Kidney tubule cell (primary cell): ENCODE results near the gene HAP1.
"Not testable (repeated sequence)": the region's sequence is repeated elsewhere in the genome, so short reads cannot be mapped to it uniquely, and the experiment has no call there.

Experiments
- DNase-seq: peaks from one replicate; pipeline ENCODE4 v3.0.0-alpha.2; 2018; ENCODE audit warnings: low spot score

HAP1 gene

DNA sequence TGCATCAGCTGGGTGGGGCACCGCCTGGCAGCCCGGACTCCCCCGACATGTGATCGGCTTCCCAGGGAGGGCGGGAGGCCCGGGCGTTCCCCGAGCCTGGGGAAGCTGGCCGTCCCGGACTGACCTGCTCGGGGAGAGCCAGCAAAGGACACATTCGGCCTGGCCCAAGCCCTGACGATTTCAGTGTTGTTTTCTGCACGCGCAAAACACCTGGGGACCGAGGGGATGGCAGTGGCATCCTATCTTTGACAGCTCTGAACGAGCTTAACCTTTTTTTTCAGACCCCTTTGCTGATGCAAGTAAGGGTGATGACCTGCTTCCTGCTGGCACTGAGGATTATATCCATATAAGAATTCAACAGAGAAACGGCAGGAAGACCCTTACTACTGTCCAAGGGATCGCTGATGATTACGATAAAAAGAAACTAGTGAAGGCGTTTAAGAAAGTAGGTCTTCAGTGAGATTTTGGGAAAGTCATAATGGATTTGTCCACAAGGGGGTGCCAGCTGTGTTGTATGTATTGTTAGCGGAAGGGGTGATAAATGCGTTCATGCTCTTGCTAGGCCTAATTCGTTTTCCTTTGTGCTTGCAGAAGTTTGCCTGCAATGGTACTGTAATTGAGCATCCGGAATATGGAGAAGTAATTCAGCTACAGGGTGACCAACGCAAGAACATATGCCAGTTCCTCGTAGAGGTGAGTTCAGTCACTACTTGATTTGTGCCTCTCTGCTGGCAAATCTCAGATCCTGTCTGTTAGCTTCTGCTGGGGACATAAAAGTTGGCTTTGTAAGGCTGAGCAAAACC lies 44.7 kb downstream of the HAP1 start:
- DNase-seq, result peak; percentile 73

DNA sequence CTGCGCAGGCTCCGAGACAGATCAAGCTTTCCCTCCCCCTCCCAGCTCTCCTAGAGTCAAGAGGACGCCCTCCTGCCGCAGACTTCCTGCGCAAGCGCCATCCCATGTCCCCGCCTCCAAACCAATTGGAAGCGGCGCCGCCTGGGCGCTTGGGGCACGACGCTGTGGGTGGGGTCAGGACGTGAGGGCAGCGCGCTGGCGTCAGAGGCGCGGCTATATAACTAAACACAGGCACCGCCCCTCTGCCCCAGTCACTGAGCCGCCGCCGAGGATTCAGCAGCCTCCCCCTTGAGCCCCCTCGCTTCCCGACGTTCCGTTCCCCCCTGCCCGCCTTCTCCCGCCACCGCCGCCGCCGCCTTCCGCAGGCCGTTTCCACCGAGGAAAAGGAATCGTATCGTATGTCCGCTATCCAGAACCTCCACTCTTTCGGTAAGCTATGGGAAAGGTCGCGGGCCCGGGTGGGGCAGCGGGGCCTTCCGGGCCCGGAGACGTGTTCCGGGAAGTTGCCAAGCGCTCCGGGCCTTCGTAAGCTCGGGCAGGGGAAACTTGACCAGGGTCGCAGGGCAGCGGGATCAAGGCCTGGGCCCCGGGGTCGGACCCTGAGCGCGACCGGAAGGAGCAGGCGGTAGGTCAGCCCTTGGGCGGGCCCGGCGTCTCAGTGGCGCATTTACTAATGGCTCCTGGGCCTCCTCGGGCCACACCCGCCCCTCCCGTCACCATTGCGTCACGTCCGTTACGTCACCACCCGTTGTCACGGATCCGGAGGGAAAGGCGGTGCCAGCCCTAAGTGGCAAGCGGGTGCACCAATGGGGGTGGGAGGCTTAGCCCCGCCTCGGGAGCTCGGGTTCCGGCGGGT lies 45.6 kb downstream of the HAP1 start, which contains the start of gene EIF1:
TSS of gene EIF1 (plus strand) at position 245 of the 856 bp plus-strand sequence. CDS start at position 399, 154 bp downstream.
- peak; percentile 100 for DNase-seq

DNA sequence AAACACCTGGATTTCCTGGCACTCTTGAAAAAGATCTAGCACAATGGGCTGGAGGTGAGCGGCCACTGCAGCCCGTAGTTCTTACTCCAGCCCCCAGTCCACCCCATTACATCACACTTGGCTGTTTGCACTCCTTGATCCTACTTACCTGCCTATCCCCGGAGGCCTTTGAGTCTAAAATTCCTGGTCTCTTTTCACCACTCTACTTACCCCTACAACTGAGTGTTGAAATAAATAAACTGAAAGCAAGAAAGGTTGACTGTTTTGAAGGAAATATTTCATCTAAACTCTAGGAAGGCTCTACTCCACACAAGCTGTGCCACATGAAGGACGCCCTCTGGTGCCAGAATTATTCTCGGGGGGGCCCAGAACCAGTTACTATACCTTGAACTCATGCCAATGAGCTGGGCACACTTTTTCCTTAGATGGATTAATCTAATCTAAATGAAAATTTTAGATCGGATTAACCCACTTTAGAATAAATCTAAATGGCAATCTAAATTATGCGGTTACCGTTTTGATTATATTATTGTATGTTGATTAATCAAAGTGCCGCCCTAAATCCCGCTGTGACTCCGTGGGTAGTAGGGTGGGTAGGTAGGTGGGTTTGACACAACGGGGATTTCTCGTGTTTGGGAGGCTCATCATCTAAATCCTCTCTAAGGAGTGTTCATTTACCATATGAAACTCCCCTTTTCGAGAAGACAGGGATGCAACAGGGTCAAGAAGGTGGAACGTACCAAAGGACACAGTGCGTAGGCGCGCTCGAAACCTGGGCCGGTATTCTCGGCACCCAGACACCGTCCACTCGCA lies 46.4 kb downstream of the HAP1 start:
- peak; percentile 71 for DNase-seq

DNA sequence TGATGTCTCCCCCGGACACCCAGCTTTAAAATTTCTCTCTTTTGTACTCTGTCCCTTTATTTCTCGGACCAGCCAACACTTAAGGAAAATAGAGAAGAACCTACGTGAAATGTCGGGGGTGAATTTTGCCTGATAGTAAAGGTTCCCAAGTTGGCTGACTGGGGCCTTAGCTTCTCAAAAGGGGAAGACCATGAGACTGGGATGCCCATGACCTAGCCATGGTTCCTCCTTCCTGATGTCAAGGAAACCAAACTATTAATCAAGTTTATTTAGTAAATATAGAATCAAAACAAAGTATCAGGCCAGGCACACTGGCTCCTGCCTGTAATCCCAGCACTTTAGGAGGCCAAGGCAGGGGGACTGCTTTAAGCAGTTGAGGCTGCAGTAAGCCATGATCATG lies 48.2 kb downstream of the HAP1 start:
- DNase-seq, result no peak

DNA sequence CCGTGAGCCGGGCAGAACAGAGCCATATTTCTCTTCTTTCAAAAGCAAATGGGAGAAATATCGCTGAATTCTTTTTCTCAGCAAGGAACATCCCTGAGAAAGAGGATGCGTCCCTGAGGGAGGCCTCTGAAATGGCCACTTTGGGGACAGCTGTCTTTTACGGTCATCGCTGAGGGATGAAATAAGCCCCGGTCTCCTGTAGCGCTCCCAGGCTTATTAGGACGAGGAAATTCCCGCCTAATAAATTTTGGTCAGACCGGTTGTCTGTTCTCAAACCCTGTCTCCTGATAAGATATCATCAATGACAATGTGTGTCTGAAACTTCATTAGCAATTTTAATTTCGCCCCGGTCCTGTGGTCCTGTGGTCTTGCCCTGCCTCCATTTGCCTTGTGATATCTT lies 48.7 kb downstream of the HAP1 start:
- not testable (repeated sequence) for DNase-seq

DNA sequence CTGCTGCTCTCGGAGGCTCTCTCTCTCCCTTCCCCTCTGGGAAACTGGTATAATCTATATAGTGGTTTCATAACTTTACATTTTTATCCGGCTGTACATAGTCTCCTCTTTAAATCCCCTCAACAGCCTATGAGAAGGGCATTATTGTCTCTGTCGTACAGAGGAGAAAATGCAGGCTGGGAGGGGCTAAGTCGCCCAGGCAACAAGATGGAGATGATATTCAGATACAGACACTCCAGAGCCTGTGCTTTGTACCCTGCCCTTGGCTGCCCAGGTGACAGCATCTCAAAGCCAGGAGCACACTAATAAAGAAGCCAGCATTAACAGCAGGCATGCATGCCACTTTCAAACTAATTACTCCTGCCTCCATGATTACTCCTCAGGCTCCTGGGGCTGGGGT lies 50.4 kb downstream of the HAP1 start:
- DNase-seq, result no peak

DNA sequence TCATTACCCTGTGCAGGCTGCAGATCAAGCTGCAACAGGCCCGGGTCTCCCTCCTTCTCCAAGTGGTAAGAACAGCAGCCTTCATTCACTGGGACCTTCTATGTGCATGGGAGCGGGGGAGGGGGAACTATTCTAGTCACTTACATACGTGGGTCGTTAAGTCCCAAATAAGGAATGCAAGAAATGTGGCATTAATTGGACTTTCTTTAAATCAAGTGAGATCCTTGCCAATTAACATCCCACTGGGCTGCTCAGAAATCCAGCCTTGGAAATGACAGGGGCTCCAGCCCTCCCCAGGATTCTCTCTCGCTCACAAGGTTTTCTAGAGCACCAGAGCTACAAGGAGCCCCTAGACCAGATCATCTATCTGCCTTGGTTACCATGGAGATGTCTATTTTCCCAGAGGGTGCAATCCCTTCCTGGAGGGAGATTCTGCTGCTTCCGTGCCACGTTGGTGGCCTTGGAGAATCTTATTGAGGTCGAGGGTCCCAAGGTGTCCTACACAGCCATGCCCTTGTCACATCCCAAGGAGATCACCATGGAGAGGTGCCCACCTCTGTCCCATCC lies 50.9 kb downstream of the HAP1 start:
- DNase-seq, result no peak

DNA sequence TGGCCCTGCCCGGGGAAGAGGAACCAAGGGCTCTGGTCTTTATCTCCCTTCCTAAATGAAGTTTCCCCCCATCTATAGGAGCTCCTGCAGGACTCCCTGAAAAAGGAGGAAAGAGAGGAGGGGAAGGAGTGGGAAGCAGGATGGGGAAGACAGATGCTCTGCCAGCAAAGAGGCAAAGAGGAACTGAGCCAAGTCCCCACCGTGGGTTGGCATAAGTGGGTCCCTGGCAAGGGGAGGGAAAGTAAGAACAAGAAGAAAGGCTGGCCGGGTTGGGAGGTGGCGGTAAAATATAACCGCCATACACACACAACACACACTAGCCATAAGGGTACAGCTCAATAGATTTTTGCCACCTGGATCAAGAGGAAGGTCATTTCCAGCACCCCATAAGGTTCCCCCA lies 51.8 kb downstream of the HAP1 start:
- no peak for DNase-seq

DNA sequence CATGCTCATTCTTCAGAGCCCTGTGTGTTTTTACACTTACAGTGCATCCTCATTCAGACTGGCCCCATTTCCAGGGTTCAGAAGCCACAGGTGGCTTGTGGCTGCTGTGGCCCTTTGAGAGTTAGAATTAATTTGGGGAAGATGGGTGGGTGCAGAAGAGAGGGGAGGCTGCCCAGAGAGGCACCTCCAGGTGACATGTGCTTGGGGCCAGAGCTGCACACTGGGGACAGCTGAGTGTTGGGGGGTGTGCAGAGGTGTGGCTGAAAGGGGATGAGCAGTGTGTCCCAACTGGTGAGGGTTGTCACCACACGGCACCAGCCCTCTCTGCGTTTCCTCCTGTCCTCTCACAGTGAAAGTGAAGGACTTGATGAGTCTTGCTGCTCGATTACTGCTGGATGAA lies 52.7 kb downstream of the HAP1 start:
- no peak for DNase-seq

DNA sequence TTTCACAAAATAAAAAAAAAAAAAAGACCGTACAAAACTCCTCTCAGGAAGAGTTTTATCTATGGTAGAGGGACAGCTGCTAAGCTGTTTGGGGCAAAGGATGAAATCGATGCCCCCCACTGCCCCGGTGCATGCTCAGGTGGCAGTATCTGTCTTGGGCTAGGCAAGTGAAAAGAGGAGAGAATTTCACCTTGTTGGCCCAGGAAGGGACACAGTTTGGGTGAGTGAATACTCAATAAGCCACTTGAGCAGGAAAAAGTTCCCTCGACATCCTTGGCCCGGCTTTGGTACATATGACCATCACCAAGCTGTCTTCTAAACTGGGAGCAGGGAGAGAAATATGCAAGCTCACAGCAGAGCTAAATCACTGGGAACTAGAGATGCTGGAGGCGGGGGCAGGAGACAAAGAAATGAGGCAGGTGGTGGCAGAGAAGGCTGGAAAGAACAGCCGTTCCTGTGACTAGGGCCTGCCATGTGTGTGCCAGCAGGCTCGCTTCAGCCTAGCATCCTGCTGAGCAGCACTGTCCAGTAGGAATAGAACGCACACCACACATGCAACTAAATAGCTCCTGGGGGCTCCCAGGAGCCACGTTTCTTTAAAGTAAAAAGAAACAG lies 53.9 kb downstream of the HAP1 start:
- DNase-seq, result no peak

DNA sequence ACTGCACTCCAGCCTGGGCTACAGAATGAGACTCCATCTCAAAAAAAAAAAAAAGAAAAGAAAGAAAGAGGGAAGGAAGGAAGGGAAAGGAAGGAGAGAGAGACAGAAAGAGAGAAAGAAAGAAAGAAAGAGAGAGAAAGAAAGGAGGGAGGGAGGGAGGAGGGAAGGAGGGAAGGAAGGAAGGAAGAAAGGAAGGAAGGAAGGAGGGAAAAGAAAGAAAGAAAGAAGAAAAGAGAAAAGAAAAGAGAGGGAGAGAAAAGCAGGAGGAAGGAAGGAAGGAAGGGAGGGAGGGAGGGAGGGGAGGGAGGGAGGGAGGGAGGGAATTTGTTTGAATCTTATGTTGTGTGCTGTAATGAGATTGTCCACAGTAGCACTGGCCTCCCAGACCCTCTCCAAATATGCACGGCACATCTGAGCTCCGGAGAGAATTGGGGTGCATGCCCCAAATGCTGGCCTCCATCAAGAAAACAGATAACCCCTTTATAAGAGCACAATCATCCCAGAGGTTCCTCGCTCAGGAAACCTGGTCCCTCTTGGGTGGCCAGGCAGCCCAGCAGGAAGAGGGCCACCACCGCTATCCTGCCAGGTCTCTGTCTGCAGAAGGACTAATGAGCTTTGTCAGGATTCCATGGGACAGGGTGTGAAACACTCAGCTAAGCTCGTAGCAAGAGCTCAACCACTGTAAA lies 54.6 kb downstream of the HAP1 start:
- no peak for DNase-seq

DNA sequence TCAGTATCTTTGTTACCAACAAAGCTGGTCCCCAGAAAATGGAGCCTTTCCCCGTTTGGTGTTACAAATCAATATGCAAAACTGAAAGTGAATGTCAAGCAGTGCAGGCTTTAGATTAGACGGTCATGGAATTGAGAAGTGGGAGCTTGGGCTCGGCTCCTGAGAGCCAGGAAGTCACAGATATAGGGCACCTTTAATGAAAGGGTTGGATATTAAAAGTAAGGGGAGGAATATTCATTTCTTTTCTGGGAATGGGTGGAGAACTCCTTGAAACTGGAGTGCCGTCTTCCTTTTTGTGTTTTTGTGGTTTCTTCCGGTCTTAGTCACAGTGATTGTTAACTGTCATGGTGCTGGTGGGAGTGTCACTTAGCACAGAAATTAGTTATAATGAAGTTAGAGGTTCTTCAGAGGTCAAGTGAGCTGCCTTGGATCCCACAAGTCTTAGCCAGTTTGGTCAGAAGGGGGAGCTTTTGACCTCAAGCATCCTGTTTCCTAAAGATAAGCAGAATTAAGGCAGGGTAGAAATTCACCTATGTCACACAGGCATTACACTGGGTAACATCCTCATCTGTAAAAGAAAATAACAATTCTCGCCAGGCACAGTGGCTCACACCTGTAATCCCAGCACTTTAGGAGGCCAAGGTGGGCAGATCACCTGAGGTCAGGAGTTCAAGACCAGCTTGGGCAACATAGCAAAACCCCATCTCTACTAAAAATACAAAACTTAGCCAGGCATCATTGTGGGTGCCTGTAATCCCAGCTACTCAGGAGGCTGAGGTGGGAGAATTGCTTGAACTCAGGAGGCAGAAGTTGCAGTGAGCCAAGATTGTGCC lies 55.3 kb downstream of the HAP1 start:
- DNase-seq, result peak; percentile 92

DNA sequence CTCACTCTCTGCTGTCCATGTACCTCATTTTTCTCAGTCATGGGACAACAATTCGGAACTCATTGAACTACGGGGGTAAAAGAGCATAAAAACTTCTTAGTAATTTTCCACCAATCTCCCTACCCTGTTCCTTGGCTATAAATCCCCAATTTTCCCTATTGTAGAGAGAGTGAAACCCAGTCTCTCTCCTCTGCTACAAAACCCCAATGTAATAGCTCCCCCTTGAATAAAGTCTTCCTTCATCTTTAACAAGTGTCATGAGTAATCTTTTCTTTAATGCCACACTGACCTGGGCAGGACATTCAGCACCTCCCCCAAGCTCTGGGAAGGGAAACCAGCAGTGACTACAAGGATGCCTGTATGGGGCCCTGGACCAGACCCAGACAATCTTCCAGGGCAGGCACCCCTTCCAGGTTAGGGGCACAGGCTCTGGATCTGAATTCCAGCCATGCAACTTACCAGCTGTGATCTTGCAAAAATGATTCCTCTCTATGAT lies 56.0 kb downstream of the HAP1 start:
- peak; percentile 92 for DNase-seq

DNA sequence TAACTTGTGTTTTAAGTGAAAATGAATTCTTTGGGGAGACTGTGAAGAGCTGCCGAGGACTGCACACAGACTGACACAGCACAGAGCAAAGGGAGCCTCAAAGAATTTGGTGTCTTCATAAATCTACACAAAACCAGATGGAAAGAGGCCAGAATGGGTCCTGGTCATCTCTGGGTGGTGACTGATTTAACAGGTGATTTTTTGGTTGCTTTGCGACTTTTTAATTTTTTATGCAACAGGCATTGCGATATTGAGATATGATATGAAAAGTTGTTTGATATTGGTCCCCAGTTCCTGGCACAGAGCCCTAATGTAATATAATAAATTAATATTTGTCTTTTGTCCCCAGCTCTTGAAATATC lies 58.4 kb downstream of the HAP1 start:
- DNase-seq, result no peak

DNA sequence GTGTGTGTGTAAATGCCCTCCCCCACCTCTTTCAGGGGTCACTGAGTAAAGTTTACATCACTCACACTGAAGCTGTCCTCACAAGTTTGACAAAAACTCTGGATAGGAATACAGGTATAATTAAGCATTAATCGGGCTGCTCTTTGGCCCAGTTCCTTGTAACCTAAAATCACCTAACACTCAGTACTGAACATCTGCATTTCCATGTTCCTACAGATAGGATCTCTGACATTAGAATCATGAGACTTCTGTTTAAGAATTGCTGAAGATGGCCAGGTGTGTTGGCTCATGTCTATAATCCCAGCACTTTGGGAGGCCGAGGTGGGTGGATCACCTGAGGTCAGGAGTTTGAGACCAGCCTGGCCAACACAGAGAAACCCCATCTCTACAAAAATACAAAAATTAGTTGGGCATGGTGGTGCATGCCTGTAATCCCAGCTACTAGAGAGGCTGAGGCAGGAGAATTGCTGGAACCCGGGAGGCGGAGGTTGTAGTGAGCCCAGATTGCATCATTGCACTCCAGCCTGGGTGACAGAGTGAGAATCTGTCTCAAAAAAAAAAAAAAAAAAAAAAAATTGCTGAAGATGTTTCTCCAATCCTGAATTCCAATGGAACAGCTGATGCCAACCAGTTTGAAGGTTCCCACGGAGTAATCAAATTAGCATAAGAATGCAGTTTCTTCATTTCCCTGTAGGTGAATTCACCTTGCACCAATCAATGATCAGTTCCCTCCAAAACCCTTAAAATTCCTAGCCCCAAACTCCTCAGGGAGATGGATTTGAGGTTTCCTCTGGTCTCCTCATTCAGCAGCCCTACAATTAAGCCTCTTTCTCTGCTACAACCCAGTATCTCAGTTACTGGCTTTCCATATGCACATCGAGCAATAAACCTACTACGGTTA lies 59.0 kb downstream of the HAP1 start:
- DNase-seq, result peak; percentile 67
